HG03432 (cell line): Measurements from ENCODE around the gene GCNT2.
A peak's percentile ranks its signal among the peaks of the same experiment; 100 is the strongest.
"Not testable (repeated sequence)": the region's sequence is repeated elsewhere in the genome, so short reads cannot be mapped to it uniquely, and the experiment has no call there.

Experiments used
- ATAC-seq: cut with Tn5 transposase; IDR thresholded peaks from one replicate; pipeline ENCODE4 v1.9.1; 2021; ENCODE audit warnings: mild to moderate bottlenecking, moderate library complexity; ENCODE audit not compliant: unreplicated experiment

GCNT2 gene

GRCh38 chr6:10521104-10521808 lies at the start of gene GCNT2:
GCNT2 (plus strand) TSS chr6:10521351; CDS start chr6:10528912, 7,561 bp downstream.
- ATAC-seq = peak; percentile 60

GRCh38 chr6:10472634-10473033 lies 48.5 kb upstream of the GCNT2 start:
- no peak for ATAC-seq

- ATAC-seq = no peak
Measured at GRCh38 chr6:10478187-10479040, 42.7 kb upstream of the GCNT2 start.

- no peak for ATAC-seq
Measured at GRCh38 chr6:10479939-10480700, 41.0 kb upstream of the GCNT2 start.

GRCh38 chr6:10481101-10481500 lies 40.0 kb upstream of the GCNT2 start:
- no peak for ATAC-seq

GRCh38 chr6:10482636-10483257 lies 38.4 kb upstream of the GCNT2 start:
- ATAC-seq = no peak

GRCh38 chr6:10484912-10485311 lies 36.2 kb upstream of the GCNT2 start:
- ATAC-seq = no peak

GRCh38 chr6:10485406-10485805 lies 35.7 kb upstream of the GCNT2 start:
- no peak for ATAC-seq

- ATAC-seq = no peak
Measured at GRCh38 chr6:10486215-10486614, 34.9 kb upstream of the GCNT2 start.

- not testable (repeated sequence) for ATAC-seq
Measured at GRCh38 chr6:10486944-10487588, 34.1 kb upstream of the GCNT2 start.

GRCh38 chr6:10487668-10488327 lies 33.4 kb upstream of the GCNT2 start:
- no peak for ATAC-seq

- ATAC-seq = no peak
Measured at GRCh38 chr6:10491463-10491862, 29.7 kb upstream of the GCNT2 start.

- not testable (repeated sequence) for ATAC-seq
Measured at GRCh38 chr6:10491905-10492304, 29.2 kb upstream of the GCNT2 start.

GRCh38 chr6:10495029-10495428 lies 26.1 kb upstream of the GCNT2 start:
- ATAC-seq = no peak

- ATAC-seq = no peak
Measured at GRCh38 chr6:10505529-10505928, 15.6 kb upstream of the GCNT2 start.

- ATAC-seq = no peak
Measured at GRCh38 chr6:10507298-10507697, 13.9 kb upstream of the GCNT2 start.

- ATAC-seq = no peak
Measured at GRCh38 chr6:10507715-10508114, 13.4 kb upstream of the GCNT2 start.

- ATAC-seq = peak; percentile 98
Measured at GRCh38 chr6:10510592-10511367, 10.4 kb upstream of the GCNT2 start.

- ATAC-seq = no peak
Measured at GRCh38 chr6:10511477-10511876, 9.7 kb upstream of the GCNT2 start.
